GM21390 (cell line): ENCODE results near the gene TSPYL4.

ENCODE experiments used
- ATAC-seq: cut with Tn5 transposase; IDR thresholded peaks from one replicate; pipeline ENCODE4 v1.9.1; 2021; ENCODE audit not compliant: unreplicated experiment

Gene TSPYL4

DNA sequence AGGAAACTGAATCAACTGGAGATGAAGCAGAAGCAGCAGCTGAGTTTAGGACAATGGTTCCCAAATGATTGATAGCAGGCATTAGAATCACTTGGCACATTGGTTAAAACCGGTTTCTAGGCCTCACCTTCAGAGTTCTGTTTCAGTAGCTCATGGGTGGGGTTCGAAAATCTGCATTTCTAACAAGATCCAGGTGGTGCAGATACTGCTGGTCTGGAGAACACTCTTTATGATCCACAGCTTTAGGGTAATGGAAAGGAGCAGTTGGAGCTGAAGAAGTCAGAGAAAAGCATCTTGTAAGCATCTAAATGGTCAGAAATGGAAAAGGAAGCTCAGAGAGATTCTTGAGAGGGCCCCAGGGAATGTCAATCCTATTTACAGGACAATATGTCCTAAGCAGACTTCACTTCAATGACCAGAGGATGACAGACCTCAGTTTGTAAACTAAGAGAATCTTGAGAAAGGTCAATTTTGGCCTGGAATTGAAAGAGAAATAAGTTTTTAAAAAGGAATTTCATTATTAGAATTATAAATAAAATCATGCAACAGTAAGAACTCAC, 17.4 kb upstream of the TSPYL4 start:
- ATAC-seq = no peak

DNA sequence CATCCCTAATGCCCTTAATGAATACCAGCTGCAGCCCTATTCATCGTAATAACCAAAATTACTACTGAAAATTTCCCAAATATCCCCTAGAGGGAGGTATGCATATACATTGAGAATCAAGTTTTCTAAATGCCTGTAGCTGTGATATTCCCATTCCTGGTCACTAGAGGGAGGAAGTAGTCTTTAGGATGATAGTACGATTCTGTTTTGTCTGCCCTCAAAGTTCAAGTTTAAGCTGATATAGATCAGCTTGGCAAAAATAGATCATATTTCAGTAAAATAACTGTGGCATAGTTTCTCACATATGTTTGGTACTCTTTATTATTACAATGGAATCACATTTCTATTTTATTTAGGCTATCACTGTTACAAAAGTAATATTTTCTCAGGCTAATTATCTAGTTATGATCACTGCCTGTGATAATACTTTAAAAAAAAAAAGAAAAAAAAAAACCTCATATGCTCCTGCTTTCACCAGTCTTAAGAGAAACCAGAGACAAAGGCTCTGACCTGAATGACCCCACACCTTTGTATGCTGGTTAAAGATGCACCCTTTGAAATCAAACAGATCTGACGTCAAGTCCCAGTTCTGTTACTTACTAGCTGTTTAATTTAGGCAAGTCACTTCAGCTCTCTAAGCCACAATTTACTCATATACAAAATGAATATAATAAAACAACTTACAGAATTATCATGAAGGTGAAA, 14.9 kb upstream of the TSPYL4 start:
- ATAC-seq = peak; percentile 88

- peak; percentile 8 for ATAC-seq
Observed at GRCh38 chr6:116267836-116268588, 14.1 kb upstream of the TSPYL4 start.

GRCh38 chr6:116266803-116267202, 12.9 kb upstream of the TSPYL4 start:
- no peak for ATAC-seq

DNA sequence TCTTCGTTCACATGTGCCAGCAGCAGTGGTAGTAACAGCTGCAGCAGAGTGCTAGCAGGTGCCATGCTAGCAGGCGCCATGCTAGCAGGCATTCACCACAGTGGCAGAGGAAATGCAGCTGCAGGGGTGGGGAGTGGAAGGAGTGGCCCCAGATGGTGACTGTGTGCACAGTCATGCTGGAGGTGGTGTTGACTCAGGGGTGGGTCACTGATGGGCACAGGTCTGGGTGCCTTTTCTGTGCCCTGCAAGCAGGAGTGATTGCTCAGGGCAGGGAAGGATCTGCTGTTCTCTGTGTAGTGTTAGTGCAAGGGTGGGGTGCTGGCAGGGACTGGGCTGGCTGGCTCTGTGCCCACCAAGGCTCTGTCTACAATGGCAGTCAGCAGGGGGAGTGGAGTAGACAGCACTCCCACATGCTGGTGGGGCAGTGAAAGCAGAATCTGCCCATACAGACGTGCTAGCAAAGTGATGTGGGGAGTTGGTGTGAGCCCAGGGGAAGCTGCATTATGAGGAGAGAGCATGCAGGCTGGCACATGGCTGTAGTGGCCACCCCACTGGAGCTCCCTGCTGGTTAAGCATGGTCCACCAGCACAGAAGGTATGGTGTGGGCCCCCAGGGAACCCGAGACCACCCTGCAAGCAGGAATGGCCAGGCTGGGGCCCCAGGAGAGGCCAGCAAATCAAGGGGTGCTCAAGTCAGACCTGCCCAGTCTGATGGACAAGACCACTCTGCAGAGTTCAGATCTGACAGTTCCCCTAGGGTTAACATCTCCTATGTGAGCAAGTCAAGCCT, 11.4 kb upstream of the TSPYL4 start:
- no peak for ATAC-seq

- no peak for ATAC-seq
Observed at GRCh38 chr6:116263353-116263752, 9.5 kb upstream of the TSPYL4 start.

DNA sequence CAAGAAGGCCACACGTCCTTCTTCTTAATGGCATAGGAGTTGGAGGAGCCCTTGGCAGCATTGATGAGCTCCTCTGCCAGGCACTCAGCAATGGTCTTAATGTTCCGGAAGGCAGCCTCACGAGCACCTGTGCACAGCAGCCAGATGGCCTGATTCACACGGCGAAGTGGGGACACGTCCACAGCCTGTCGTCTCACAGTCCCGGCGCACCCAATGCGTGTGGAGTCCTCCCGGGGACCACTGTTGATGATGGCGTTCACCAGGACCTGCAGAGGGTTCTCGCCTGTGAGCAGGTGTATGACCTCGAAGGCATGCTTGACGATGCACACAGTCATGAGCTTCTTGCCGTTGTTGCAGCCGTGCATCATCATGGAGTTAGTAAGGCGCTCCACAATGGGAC, 4.6 kb upstream of the TSPYL4 start:
- no peak for ATAC-seq

- ATAC-seq = no peak
Observed at GRCh38 chr6:116256694-116257093, 2.8 kb upstream of the TSPYL4 start.

GRCh38 chr6:116255246-116255800, 1.4 kb upstream of the TSPYL4 start:
- ATAC-seq = no peak

- peak; percentile 39 for ATAC-seq
Observed at GRCh38 chr6:116254297-116255056, 602 bp upstream of the TSPYL4 start.

DNA sequence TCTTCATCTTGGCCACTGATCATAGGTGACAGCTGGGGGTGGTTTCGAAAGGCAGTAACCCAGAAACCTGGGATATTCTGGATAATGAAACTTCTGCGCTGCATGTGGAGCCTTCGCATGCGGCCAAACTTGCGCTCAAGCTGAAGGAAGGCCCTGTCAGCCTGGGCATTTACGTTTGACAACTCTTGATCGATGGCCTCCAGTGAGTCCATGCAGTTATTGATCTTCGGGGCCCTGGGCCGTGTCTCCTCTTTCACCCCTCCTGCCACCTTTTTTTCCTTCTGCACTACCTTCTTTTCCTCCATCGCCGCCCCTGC, 729 bp downstream of the TSPYL4 start:
- ATAC-seq = no peak

DNA sequence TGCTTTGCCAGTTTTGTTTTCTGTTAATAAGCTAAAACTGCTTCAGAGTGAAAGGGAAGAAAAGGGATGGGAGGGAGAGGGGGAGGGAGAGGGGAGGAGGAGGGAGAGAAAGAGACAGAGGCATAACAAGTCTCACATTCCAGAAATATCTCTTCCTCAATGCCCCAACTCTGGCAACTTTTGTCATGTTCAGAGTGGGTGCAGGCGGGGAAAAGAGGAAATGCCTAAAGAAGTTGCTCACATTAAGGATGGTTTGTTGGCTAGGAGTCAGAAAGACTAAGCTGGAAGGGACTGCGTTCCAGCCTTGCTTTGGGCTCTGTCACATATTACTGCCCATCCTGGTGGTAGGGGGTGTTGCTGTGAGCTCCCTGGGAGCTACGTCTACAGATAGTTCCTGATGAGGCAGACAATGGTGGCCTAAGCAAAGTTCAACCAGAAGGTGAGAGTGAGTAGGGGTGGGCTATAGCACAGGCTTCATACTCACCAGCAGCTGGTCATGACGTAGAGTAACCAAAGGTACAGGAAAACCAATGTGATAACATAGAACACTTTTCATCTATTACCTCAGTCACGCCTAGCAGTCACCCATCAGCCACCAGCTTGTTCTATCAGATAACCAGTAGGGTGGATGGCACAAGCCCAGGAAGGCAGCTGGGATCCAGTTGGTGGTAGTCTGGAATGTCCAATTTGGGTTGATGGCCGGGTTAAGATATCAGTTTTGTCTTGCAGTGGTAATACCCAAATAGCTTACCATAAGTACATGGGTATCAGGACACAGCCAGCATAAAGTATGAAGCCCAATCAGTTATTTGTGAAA, 2.1 kb downstream of the TSPYL4 start:
- no peak for ATAC-seq

GRCh38 chr6:116248577-116248976, 5.3 kb downstream of the TSPYL4 start:
- no peak for ATAC-seq

- ATAC-seq = no peak
Observed at GRCh38 chr6:116247285-116247684, 6.6 kb downstream of the TSPYL4 start.

DNA sequence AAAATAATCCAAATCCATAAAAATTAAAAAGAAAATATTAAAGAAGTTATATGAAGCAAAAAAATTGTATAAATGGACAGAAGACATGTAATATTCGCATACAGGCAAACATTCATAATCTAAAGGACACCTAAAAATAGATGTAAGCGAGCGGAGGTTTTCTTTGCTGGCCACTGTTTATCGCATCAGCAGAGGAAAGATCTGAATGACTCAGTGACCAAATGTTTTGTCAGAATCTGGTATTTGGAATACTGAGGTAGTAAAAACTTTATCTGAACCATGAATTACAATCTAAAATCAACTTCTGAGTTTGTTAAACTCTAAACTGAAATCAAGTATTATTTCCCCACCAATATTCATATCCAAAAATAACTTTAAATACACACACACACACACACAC, 7.8 kb downstream of the TSPYL4 start:
- no peak for ATAC-seq

- ATAC-seq = no peak
Observed at GRCh38 chr6:116244284-116244683, 9.6 kb downstream of the TSPYL4 start.

GRCh38 chr6:116239856-116240255, 14.0 kb downstream of the TSPYL4 start:
- no peak for ATAC-seq

GRCh38 chr6:116239256-116239655, 14.6 kb downstream of the TSPYL4 start:
- no peak for ATAC-seq

GRCh38 chr6:116238083-116238482, 15.8 kb downstream of the TSPYL4 start:
- ATAC-seq = no peak

GRCh38 chr6:116234689-116235088, 19.2 kb downstream of the TSPYL4 start:
- no peak for ATAC-seq
